C4-2B (cell line): ENCODE data around the gene ELMO1.

Source experiments
- ZFX ChIP-seq: fragments of 450-650 bp; IDR thresholded peaks from 2 replicates; pipeline ENCODE4 v1.6.1; 2017
- TF ChIP-seq, protein P1 (sequence below): fragments of 450-650 bp; conservative IDR thresholded peaks from 2 replicates; pipeline ENCODE4 v1.5.1; 2017; ENCODE audit warnings: mild to moderate bottlenecking

DNA sequence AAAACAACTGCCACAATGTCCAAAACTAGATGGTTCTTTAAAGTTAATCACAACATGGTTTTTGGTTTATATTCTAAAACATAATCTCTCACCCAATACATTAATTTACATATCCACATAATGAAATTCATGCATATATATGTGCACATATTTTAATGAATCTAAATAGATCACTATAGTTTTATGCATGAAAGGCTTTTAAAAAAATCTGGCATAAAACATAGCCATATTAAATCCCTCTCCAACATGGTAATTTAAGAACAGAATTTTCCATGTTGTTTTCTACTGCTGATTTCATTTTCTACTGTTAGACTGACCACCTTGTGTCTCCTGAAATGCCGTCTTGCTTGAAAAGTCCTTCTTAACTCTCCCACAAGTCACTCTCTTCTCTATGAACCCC, 528.2 kb downstream of the ELMO1 start:
- TF ChIP-seq, protein P1, sequence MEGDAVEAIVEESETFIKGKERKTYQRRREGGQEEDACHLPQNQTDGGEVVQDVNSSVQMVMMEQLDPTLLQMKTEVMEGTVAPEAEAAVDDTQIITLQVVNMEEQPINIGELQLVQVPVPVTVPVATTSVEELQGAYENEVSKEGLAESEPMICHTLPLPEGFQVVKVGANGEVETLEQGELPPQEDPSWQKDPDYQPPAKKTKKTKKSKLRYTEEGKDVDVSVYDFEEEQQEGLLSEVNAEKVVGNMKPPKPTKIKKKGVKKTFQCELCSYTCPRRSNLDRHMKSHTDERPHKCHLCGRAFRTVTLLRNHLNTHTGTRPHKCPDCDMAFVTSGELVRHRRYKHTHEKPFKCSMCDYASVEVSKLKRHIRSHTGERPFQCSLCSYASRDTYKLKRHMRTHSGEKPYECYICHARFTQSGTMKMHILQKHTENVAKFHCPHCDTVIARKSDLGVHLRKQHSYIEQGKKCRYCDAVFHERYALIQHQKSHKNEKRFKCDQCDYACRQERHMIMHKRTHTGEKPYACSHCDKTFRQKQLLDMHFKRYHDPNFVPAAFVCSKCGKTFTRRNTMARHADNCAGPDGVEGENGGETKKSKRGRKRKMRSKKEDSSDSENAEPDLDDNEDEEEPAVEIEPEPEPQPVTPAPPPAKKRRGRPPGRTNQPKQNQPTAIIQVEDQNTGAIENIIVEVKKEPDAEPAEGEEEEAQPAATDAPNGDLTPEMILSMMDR = no peak
- TF ChIP-seq ZFX = no peak
